ENCODE results near the gene CR1.
"Not testable (repeated sequence)": the region's sequence is repeated elsewhere in the genome, so short reads cannot be mapped to it uniquely, and the experiment has no call there.

The CR1 gene

DNA sequence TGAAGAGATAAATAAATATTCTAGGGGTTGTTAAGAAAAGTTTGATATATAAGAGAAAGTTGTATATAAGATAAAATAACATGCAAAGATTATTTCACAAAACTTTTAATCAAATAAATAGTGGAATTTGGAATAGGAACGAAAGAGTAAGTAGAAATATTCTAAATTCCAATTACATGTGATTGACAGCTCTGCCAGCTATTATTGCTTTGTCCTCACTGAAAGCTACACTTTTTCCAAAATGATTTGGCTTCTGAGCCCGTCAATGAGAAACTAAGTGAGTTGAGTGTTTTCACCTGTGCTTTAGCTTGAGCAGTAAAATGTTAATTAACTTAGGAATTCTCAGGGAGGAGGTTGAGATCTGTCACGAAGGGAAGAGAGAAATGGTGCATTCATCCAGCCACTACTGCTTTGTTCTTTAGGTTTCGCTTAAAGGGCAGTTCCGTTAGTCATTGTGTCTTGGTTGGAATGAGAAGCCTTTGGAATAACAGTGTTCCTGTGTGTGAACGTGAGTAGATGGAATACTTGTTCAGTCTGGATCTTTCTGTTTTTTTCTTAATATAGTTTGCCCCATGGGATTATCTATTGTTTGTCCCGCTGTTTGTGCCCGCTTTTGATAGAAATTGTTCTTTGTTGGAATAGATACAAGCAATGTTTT lies 85.7 kb downstream of the CR1 start:
- DNase-seq = no peak

DNA sequence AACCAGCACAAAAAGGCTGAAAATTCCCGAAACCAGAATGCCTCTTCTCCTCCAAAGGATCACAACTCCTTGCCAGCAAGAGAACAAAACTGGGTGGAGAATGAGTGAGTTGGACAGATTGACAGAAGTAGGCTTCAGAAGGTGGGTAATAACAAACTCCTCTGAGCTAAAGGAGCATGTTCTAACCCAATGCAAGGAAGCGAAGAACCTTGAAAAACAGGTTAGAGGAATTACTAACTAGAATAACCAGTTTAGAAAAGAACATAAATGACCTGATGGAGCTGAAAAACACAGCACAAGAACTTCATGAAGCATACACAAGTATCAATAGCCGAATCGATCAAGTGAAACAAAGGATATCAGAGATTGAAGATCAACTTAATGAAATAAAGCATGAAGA lies 93.5 kb downstream of the CR1 start:
- DNase-seq = not testable (repeated sequence)

DNA sequence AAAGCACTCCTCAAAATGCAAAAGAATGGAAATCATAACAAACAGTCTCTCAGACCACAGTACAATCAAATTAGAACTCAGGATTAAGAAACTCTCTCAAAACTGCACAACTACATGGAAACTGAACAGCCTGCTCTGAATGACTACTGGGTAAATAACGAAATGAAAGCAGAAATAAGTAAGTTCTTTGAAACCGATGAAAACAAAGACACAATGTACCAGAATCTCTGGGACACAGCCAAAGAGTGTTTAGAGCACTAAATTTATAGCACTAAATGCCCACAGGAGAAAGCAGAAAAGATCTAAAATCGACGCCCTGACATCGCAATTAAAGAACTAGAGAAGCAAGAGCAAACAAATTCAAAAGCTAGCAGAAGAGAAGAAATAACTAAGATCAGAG lies 95.2 kb downstream of the CR1 start:
- peak in 1 of 51 donors; percentile 60 for DNase-seq

DNA sequence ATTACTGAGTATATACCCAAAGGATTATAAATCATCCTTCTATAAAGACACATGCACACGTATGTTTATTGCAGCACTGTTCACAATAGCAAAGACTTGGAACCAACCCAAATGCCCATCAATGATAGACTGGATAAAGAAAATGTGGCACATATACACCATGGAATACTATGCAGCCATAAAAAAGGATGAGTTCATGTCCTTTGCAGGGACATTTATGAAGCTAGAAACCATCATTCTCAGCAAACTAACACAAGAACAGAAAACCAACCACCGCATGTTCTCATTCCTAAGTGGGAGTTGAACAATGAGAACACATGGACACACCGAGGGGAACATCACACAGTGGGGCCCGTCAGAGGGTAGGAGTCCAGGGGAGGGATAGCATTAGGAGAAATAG lies 98.1 kb downstream of the CR1 start:
- DNase-seq = not testable (repeated sequence)

DNA sequence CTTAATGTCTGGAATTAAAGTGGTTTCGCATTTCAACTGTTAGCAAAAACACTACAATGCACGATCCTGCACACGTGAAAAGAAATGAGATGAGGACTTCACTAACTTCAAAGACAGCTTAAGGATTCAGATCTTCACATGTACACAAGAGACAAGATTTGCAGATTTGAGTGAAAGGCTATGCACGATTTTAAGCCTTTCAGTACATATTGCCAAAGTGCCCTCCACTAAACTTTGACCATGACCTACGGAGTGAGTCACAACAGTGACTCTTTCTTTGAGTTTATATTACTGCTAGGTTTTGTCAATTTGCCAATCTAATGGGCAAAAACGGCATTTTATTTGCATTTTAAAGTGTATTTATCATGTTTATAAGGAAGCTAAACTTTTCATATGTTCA lies 107.8 kb downstream of the CR1 start:
- no peak for DNase-seq

DNA sequence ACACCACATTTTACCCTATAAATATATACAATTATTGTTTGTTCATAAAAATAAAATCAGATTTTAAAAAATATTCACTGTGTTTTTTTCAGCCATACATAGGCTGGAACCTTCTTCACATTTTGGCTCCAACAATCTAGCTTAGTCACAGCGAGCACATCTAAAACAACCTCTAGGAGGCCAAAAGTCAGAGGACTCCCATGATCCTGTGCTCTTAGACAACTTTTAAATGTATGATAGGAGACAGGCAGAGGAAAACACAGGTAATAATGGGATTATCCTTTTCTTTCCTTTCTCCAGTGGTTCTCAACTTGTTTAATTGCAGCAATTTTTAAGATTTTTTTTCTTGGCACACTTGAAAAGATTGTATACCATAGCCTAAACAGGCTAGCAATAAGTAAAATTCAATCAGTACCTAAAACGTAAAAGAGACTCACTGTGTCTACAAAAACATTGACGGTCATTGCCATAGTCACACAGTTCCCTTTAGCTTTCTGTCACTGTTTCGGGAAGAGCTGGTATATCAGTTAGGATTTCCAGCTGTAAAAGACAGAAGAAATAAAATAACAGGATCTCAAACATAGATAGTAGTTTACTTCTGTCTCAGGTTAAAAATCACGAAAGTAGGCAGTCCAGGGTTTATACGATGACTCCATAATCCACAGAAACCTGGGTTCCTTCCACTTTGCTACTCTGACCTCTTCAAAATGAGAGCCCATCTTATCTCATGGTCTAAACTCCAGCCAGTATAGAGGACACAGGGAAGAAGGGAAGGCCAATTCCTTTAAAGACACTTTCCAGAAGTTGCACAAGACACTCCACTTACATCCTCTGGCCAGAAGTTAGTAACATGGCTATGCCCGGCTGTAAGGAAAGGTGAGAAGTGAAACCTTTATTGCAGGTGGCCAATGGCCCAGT lies 109.7 kb downstream of the CR1 start:
- no peak for DNase-seq

DNA sequence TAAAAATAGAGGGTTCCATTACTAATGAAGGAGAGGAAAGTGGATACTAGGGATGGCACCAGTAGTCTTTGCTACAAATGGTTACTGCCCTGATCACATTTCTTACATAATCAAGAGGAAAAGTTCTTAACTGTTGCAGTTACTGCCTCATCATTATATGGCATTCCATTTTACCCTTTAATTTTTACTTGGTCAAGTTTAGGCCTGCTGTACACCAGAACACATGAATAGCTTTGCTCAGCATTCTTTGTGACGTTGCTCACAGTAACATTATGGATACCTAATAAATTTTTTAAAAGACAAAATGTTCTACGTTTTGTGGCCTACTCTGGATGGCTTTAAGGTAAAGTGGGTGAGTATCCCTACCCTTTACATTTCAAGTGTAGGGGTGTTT lies 110.4 kb downstream of the CR1 start:
- no peak for DNase-seq

DNA sequence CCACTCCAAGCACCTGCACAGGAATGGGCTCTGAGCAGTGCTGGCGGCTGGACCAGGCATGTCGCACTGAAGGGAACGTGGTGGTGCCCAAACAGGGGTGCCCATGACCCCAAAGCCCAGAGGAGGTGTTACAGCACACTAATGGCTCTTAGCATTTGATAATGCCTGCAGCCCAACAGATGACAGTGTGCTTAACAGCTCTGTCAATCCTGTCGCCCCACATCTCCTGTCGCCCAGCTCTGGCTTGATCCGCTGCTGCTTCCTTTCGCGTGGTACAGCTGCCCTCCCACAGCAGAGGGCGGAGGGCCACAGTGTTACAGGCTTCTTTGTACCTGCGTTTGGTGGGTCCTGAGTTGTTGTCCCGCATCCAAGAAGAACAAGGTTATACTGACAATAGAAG lies 116.8 kb downstream of the CR1 start:
- DNase-seq = no peak

DNA sequence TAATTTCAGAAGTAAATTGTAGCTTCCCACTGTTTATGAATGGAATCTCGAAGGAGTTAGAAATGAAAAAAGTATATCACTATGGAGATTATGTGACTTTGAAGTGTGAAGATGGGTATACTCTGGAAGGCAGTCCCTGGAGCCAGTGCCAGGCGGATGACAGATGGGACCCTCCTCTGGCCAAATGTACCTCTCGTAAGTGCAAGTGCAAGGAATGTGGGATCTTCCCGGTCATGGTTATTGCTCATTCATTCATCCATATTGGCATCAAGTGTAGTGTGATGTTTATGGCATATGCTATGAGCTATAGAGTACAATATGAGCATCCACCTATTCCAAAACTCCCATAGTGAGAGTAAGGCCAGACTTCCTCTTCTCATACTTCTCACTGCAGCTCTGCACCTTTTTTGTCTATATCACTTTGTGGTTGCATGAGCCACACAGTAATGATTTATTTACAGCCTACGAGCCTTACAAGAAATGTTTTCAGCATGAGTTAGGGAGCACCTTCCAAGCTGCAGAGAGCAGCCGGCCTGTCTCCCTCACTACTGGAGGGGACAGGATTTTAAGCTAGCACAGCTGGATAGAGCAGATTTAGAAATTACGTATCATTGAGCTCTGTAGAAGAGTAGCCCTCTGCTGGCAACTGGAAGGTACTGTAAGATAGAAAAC lies 124.0 kb downstream of the CR1 start:
- DNase-seq = peak in 10 of 51 donors; percentile 1 to 62 (median 8)

DNA sequence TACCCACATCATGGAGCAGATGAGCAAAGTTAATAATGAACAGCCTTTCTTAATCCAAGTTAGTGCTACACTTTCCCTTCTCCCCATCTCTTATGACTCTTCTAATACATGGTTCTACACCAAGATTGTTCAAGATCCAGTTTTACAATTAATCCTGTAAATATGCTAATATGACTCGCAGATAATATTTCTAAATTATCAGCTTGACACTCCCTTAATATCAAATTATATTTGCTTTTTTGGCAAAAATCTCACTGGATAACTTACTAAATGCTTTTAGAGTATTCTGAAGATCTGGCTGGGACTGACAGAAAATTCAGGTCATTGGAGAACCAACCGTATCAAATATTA lies 124.6 kb downstream of the CR1 start:
- no peak for DNase-seq

DNA sequence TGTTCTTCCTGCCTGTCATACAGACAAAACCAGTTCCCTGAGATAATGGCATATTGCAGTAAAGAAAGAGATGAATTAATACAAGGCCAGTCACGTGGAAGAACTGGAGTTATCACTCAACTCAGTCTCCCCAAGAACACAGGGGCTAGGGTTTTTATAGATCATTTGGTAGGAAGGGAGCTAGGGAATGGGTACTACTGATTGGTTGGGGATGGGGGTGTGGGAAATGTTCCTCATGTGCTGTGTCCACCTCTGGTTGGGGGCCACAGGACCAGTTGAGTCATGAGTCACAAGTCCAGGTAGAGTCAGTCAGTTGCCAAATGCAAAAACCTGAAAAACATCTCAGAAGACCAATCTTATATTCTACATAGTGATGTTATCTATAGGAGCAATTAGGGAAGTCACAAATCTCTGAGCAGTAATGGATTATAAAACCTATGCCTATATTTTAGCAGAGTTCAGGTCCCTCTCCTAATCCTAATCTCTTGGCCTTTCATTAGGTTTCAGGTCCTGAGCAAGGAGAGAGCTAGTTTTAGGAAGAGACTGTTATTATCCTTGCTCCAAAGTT lies 129.6 kb downstream of the CR1 start:
- DNase-seq = not testable (repeated sequence)

DNA sequence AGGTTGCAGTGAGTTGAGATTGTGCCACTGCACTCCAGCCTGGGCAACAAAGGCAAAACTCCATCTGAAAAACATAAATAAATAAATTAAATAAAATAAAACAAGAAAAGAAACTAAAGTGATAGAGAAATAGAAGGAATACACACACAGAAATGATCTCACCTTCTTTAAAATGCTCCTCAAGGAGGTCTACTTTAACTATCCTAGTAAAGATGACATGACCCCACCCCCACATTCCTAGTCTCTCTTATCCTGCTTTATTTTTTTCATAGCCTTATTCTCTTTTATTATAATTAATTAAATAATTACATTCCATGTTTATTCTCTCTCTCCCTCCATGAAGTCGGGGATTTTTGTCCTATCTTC lies 131.0 kb downstream of the CR1 start:
- DNase-seq = no peak

DNA sequence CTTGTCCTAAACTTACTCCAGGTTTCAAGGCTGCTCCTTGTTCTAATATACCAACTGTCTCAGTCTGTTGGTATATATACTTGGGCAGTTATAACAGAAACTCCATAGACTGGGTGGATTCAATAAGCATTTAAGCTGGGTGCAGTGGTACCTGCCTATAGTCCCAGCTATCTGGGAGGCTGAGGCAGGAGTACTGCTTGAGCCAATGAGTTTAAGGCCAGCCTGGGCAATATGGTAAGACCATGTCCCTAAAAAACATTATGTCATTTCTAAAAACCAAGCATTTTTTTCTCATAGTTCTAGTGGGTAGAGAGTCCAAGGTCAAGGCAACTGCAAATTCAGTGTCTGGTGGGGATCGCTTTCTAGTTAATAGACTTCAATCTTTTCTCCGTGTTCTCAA lies 131.5 kb downstream of the CR1 start:
- no peak for DNase-seq

DNA sequence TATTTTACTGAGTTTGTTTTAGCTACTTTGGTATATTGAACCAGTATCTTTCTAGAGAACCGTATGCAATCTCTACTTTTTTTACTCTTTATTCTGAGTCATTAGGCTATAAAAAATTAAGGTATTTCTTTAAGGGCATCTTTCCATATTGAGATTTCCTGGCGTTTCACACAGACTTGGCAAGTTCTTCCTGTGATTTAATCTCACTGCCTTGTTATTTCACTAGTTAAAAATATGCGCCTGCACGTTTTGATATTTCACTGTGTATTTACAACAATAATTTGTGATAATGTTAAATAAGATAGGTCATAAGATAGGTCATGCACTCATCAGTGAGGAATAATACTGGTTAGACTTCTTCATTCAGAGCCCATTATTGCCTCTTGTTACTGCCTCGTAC lies 132.8 kb downstream of the CR1 start:
- no peak for DNase-seq

DNA sequence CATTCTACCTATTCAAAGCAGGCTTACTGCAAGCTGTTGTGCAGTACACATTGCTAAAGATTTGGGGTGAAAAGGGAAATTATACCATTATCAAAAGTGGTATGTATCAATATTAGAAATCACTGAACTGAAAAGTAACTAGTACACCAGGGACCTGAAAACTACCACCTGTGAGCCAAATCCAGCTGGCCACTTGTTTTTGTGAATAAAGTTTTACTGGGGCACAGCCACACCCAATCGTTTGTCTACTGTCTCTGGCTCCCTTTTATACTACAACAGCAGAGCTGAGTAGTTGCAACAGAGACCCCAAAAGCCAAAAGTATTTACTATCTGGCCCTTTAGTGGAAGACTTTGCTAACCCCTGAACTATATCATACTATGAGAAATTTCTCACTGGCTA lies 135.2 kb downstream of the CR1 start:
- DNase-seq = no peak

DNA sequence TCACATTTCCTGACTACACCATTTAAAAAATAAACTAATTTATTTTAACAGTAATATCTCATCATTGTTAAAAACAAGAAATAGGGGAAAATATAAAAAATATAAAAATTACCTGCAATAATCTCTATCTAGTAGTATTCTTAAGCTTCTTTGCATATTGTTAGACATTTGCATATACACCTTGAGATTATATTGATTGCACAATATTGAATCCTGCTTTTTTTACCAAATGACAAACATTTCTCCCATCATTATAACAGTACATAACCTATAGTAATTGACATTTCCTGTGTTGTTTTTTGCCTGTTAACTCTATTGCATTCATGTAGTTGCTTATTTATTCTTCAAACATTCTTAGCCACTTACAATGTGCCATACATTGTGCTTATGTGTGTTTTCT lies 137.3 kb downstream of the CR1 start:
- DNase-seq = no peak

DNA sequence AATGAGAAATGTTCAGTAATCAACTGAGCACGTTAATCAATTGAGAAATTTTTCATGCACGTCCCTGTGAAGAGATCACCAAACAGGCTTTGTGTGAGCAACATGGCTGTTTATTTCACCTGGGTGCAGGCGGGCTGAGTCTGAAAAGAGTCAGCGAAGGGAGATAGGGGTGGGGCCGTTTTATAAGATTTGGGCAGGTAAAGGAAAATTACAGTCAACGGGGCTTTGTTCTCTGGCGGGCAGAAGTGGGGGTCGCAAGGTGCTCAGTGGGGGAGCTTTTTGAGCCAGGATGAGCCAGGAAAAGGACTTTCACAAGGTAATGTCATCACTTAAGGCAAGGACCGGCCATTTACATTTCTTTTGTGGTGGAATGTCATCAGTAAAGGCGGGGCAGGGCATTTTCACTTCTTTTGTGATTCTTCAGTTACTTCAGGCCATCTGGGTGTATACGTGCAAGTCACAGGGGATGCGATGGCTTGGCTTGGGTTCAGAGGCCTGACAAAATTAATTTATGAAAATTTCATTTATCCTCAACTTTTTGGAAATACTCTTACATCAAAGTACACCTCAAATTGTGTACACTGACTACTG lies 137.8 kb downstream of the CR1 start:
- not testable (repeated sequence) for DNase-seq

DNA sequence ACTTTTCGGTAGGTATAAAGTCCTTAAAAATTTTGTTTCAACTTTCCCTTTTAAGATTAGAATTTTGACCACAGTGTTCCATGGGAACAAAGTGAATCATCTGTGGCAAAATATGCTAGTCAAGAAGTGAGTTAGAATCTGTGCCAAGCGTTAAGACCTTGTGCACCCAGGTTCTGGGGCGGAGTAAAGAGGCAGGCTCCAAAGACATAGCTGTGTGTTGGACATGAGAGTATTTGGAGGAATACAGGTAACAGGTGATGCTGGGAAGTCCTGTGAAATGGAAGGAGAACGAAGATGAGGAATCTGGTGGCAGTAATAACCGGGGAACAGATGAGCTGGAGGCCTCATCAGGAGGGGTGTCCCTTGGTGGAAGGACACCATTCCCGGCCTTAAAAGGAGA lies 138.3 kb downstream of the CR1 start:
- not testable (repeated sequence) for DNase-seq

DNA sequence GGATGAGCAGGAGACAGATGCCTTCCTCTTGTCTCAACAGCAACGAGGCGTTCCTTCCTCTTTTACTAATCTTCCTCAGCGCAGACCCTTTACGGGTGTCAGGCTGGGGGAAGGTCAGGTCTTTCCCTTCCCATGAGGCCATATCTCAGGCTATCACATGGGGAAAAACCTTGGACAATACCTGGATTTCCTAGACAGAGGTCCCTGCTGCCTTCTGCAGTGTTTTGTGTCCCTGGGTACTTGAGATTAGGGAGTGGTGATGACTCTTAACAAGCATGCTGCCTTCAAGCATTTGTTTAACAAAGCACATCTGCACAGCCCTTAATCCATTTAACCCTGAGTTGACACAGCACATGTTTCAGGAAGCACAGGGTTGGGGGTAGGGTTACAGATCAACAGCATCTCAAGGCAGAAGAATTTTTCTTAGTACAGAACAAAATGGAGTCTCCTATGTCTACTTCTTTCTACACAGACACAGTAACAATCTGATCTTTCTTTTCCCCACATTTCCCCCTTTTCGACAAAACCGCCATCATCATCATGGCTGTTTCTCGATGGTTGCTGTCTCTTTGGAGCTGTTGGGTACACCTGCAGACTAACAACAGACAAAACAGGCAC lies 139.7 kb downstream of the CR1 start:
- DNase-seq = not testable (repeated sequence)

DNA sequence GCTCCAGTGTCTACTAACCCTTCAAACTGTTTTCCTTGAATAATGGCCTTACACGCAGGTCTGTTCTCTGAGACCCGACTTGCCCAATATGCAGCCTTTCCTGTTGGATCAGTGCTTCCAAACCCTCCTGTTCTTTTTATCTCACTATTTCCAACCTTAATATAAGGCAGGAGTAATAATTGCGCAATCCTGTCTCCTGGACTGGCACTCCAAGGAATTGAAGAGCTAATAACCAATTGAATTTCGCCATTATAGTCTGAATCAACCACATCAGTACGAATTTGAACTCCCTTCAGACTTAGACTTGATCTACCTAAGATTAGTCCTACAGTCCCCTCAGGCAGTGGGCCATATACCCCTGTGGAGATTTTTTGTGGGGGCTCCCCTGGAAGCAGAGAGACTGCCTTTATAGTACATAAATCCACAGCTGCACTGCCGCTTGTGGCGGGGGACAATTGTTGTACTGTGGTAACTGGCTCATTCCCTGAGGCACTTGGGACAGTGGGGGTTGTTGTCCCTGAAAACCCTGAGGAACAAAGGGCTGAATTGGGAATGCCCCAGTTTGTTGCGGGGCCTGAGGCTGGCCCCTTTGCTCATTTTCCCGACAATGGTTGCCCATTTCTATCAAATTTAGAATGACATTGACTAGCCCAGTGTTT lies 142.7 kb downstream of the CR1 start:
- peak in 24 of 51 donors; percentile 1 to 61 (median 23) for DNase-seq

DNA sequence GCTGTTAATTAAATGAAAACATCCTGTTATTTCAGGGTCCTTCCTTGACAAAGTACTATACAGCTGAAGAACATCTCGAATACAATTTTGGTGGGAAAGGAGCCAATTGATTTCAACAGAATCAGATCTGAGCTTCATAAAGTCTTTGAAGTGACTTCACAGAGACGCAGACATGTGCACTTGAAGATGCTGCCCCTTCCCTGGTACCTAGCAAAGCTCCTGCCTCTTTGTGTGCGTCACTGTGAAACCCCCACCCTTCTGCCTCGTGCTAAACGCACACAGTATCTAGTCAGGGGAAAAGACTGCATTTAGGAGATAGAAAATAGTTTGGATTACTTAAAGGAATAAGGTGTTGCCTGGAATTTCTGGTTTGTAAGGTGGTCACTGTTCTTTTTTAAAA lies 143.4 kb downstream of the CR1 start:
- not testable (repeated sequence) for DNase-seq

Measured in hypothalamus (tissue), 51 donors.